K562 (cell line): ENCODE results near the gene TUBD1. TPM values are rescaled to one million over a fixed set of nuclear protein-coding genes. Genes with fewer than 3 reads are reported as not detected.
"Not testable (repeated sequence)": the region's sequence is repeated elsewhere in the genome, so short reads cannot be mapped to it uniquely, and the experiment has no call there.

ENCODE experiments used
- ATAC-seq: fragments of 200-7000 bp; cut with Tn5 transposase; 3 replicates; pipeline ENCODE4 v1.9.1; 2020; ENCODE audit warnings: moderate library complexity
- BruUV-seq: library from RNA; stranded (reverse); fragments of 400-500 nt; replicated peaks from 2 replicates; lab custom pipeline; 2021; lab: Mats Ljungman, UMichigan
- CTCF ChIA-PET: fragments of 300-600 bp; formaldehyde crosslinking; extraction: SDS; loops from one replicate; lab custom pipeline; 2021; ENCODE audit warnings: low intra/inter-chr PET ratio; lab: Yijun Ruan, JAX
- POLR2A ChIA-PET: fragments of 300-600, 350-650 bp; sonication (Branson Sonifier 250); formaldehyde crosslinking; extraction: SDS; loops from one replicate; lab custom pipeline; 2021; ENCODE audit warnings: antibody characterized with exemption, inconsistent platforms; lab: Yijun Ruan, JAX
- DNase-seq, 4 experiments: peaks; one replicate each; pipeline versions ENCODE4 v3.0.0 to v3.0.0-alpha.2; 2011 to 2018; ENCODE audit warnings: low spot score in 3 of 4, mixed read lengths in 3 of 4; ENCODE audit errors: extremely low read depth in 1 of 4
- FAIRE-seq: peaks from 2 replicates; lab custom pipeline; 2011; peaks lifted over from hg19 to GRCh38; lab: Jason Lieb, UNC
- H2AFZ ChIP-seq: 2 replicates; pipeline ENCODE4 v1.6.0; 2011; ENCODE audit warnings: low read depth, low read length, control low read depth, inconsistent platforms
- H3K27ac ChIP-seq: fragments of 200-600 bp; 3 replicates; pipeline ENCODE4 v1.8.0; 2011; ENCODE audit warnings: low read depth, mild to moderate bottlenecking, control low read depth, inconsistent platforms, low read length, moderate library complexity, mixed read lengths; ENCODE audit errors: extremely low read depth
- H3K27me3 ChIP-seq, 2 experiments: fragments of 300-600 bp in 1 of 2; 2 replicates in 1 of 2; 3 replicates in 1 of 2; pipeline versions ENCODE4 v1.6.0 to v1.8.0; 2011; ENCODE audit warnings: inconsistent platforms in 2 of 2, low read length in 2 of 2, mild to moderate bottlenecking in 1 of 2, mixed read lengths in 1 of 2, moderate library complexity in 1 of 2; ENCODE audit not compliant: control insufficient read depth in 2 of 2, insufficient read depth in 2 of 2
- H3K36me3 ChIP-seq: fragments of 300-600 bp; 3 replicates; pipeline ENCODE4 v1.8.0; 2011; ENCODE audit warnings: mild to moderate bottlenecking, low read length, inconsistent platforms; ENCODE audit not compliant: control insufficient read depth, insufficient read depth
- H3K4me1 ChIP-seq, 2 experiments: fragments of 200-600 bp in 1 of 2; replicated peaks in 1 of 2; 2 replicates in 1 of 2; 3 replicates in 1 of 2; pipeline versions ENCODE4 v1.5.1 to v1.8.0; 2011; ENCODE audit warnings: inconsistent platforms in 2 of 2, low read length in 2 of 2, mild to moderate bottlenecking in 1 of 2, mixed read lengths in 1 of 2, moderate library complexity in 1 of 2; ENCODE audit not compliant: control insufficient read depth in 2 of 2, insufficient read depth in 2 of 2
- H3K4me2 ChIP-seq: 2 replicates; pipeline ENCODE4 v1.6.1; 2011; ENCODE audit warnings: low read length, control low read depth, inconsistent platforms, mixed read lengths; ENCODE audit not compliant: insufficient read depth
- H3K4me3 ChIP-seq: fragments of 200-600 bp; sonication (generic), shearing (Covaris generic); 2 replicates; pipeline ENCODE4 v1.5.1; 2016; ENCODE audit warnings: control low read depth, inconsistent platforms
- H3K79me2 ChIP-seq: fragments of 200-600 bp; 3 replicates; pipeline ENCODE4 v1.8.0; 2011; ENCODE audit warnings: low read length, inconsistent platforms; ENCODE audit not compliant: control insufficient read depth, insufficient read depth
- H3K9ac ChIP-seq, 2 experiments: 2 replicates each; pipeline versions ENCODE4 v1.6.0 to v1.6.1; 2011; ENCODE audit warnings: low read depth in 2 of 2, low read length in 2 of 2, control low read depth in 1 of 2, inconsistent platforms in 1 of 2, mild to moderate bottlenecking in 1 of 2, mixed read lengths in 1 of 2; ENCODE audit not compliant: insufficient read depth in 1 of 2
- H3K9me1 ChIP-seq: one replicate; pipeline ENCODE4 v1.6.0; 2011; ENCODE audit warnings: inconsistent platforms, mild to moderate bottlenecking, low read length, moderate library complexity; ENCODE audit not compliant: control insufficient read depth, insufficient read depth
- H3K9me3 ChIP-seq: replicated peaks from 2 replicates; pipeline ENCODE4 v1.5.1; 2011; ENCODE audit warnings: low read depth, low read length, inconsistent platforms; ENCODE audit not compliant: control insufficient read depth, insufficient read depth
- H4K20me1 ChIP-seq: replicated peaks from 2 replicates; pipeline ENCODE4 v1.6.1; 2011; ENCODE audit warnings: low read length, inconsistent platforms, mixed read lengths; ENCODE audit not compliant: control insufficient read depth, insufficient read depth
- ZBTB11 ChIP-seq, 3 experiments: fragments of 200-800 bp in 1 of 3; fragments of 250-450 bp in 1 of 3; fragments of 450-650 bp in 1 of 3; sonication (Bioruptor Pico) in 1 of 3; sonication (Bioruptor generic) in 1 of 3; formaldehyde crosslinking in 1 of 3; IDR thresholded peaks; 2 replicates each; pipeline versions ENCODE4 v1.6.1 to v1.8.0; 2016 to 2022; ENCODE audit warnings: mild to moderate bottlenecking in 2 of 3, missing genetic modification characterization in 2 of 3, missing compliant biosample characterization in 1 of 3, moderate library complexity in 1 of 3
- WGBS: fragments of 100-300 bp; shearing (Covaris generic); methylation state at CpG from one replicate; pipeline ENCODE4 v1.1.6; 2016; ENCODE audit warnings: low coverage, mixed read lengths; ENCODE audit not compliant: insufficient coverage; ENCODE audit errors: missing lambda C conversion rate; 5-methylcytosine and 5-hydroxymethylcytosine counted together
- in situ Hi-C: fragments of 300-500 bp; cut with MboI; formaldehyde crosslinking; loops from 4 replicates; pipeline ENCODE4 v1.15.0; 2018; ENCODE audit warnings: inconsistent platforms, mixed read lengths
- intact Hi-C: fragments of 100-400 bp; cut with micrococcal nuclease; formaldehyde crosslinking; loops from 2 replicates; pipeline ENCODE4 v1.14.2; 2022
- polyA plus RNA-seq, 8 experiments: library from polyadenylated mRNA; depleted of rRNA in 4 of 8; stranded (reverse) in 5 of 8; unstranded in 3 of 8; fragments of >200 nt; fragmentation: Nextera tagmentation in 2 of 8; fragmentation: Illumina TruSeq in 1 of 8; extraction: Ambion mirVana in 2 of 8; extraction: Trizol in 1 of 8; gene quantifications; 2 replicates each; pipeline versions ENCODE4 v1.2.1 to v1.2.3, GENCODE V29; 2011 to 2014; ENCODE audit warnings: inconsistent platforms in 1 of 8, missing spikeins in 1 of 8
- total RNA-seq, 7 experiments: library from RNA; depleted of rRNA in 6 of 7; stranded (reverse); fragments of >200 nt in 6 of 7; fragmentation: Illumina TruSeq in 2 of 7; extraction: Trizol in 2 of 7; gene quantifications; 2 replicates each; pipeline versions ENCODE4 v1.2.1 to v1.2.3, GENCODE V29; 2011 to 2021; ENCODE audit warnings: low replicate concordance in 1 of 7

TUBD1 gene
- total and polyA plus RNA-seq, 9 of the 15 experiments (the other 6 are each of a cell fraction or from before 2014, with no cell fraction given), result 10.8 to 35.3 (median 17.9) TPM

- POLR2A ChIA-PET, BruUV-seq: not testable (repeated sequence)
- 95% methylated on average over 5 of the region's 8 CpGs for WGBS
Measured at GRCh38 chr17:59873414-59873813, 19.3 kb downstream of the TUBD1 start.

More at GRCh38 chr17:59873414-59873813, 19.3 kb downstream of the TUBD1 start:
- DNase-seq, H3K79me2 ChIP-seq, ATAC-seq, H2AFZ ChIP-seq, H4K20me1 ChIP-seq, H3K27me3 ChIP-seq, intact Hi-C loops, H3K9me3 ChIP-seq, H3K9ac ChIP-seq, FAIRE-seq, H3K4me2 ChIP-seq, H3K27ac ChIP-seq, H3K9me1 ChIP-seq, CTCF ChIA-PET, H3K4me3 ChIP-seq, H3K4me1 ChIP-seq, in situ Hi-C loops: not testable (repeated sequence)
- H3K36me3 ChIP-seq, result peaks cover 48% of the 10 kb centered on the region
- TF ChIP-seq ZBTB11 (CRISPR knock-in tag; IDR thresholded peaks at IDR 0.05), result peak in 1 of 3 experiments; percentile 79; a peak in 2 of 6 replicates
